Measurements from ENCODE around the gene PCDH18. TPM values are rescaled to one million over a fixed set of nuclear protein-coding genes. Genes with fewer than 3 reads are reported as not detected.
"Not testable (repeated sequence)": the region's sequence is repeated elsewhere in the genome, so short reads cannot be mapped to it uniquely, and the experiment has no call there.

PCDH18 gene
- total RNA-seq, 1 experiment from 2014 or later, result 0.15 TPM

- H3K27ac ChIP-seq, result no peak overlapping the region
- ChIA-PET CTCF (interaction anchor here (0.6 kb wide), 1 partner anchor 18 kb away, joined by 3 read pairs; no protein-coding TSS in a partner anchor), POLR2A (ENCODE audit: unreplicated experiment) (no interaction called here)
- no peak for TF ChIP-seq EZH2 (IDR thresholded peaks at IDR 0.05; ENCODE audit: low read depth)
- no peak for TF ChIP-seq CTCF (conservative IDR thresholded peaks at IDR 0.05)
- no TSS peak for BruUV-seq (replicated peaks)
- no peaks in the 10 kb centered on the region for H4K20me1 ChIP-seq (ENCODE audit: insufficient read depth)
- no peaks in the 10 kb centered on the region for H3F3A ChIP-seq (ENCODE audit: insufficient read depth, low read depth)
- H3K4me1 ChIP-seq (replicated peaks; ENCODE audit: insufficient read depth), result 0 out of 2 replicates have a peak, but pooled peaks cover 5% of the 10 kb centered on the region
- no peaks in the 10 kb centered on the region for H3K27me3 ChIP-seq (ENCODE audit: insufficient read depth, low read depth)
- intact Hi-C loops (cut with micrococcal nuclease; ENCODE audit: unreplicated experiment), result no loop called here
- H3K4me3 ChIP-seq, result peak overlapping the region; percentile 24; the same call in 1 of the 2 replicates
- no peaks in the 10 kb centered on the region for H3K9me2 ChIP-seq (ENCODE audit: insufficient read depth)
- peak overlapping the region; percentile 55 for H3K4me2 ChIP-seq
- H2AFZ ChIP-seq, result no peak overlapping the region
- H3K9me3 ChIP-seq (ENCODE audit: insufficient read depth, low read depth), result no peaks in the 10 kb centered on the region
- no peak for DNase-seq
- H3K79me2 ChIP-seq (ENCODE audit: low read depth), result no peaks in the 10 kb centered on the region
- H3K36me3 ChIP-seq (ENCODE audit: low read depth), result no peaks in the 10 kb centered on the region
These were observed 36.7 kb downstream of the PCDH18 start for GRCh38 chr4:137495578-137495977.

GRCh38 chr4:137483313-137483959, 48.9 kb downstream of the PCDH18 start:
- H2AFZ ChIP-seq; POLR2A ChIA-PET (ENCODE audit: unreplicated experiment); CTCF ChIA-PET: not testable (repeated sequence)

GRCh38 chr4:137479657-137480056, 52.6 kb downstream of the PCDH18 start:
- H3K79me2 ChIP-seq (ENCODE audit: low read depth); H3K9me2 ChIP-seq (ENCODE audit: insufficient read depth); H3K27ac ChIP-seq; BruUV-seq (replicated peaks); H3K4me2 ChIP-seq; H3K27me3 ChIP-seq (ENCODE audit: insufficient read depth, low read depth); H3K36me3 ChIP-seq (ENCODE audit: low read depth); DNase-seq; CTCF ChIA-PET; H4K20me1 ChIP-seq (ENCODE audit: insufficient read depth); H3K4me3 ChIP-seq; H3K4me1 ChIP-seq (replicated peaks; ENCODE audit: insufficient read depth); H2AFZ ChIP-seq; intact Hi-C loops (cut with micrococcal nuclease; ENCODE audit: unreplicated experiment); POLR2A ChIA-PET (ENCODE audit: unreplicated experiment); H3K9me3 ChIP-seq (ENCODE audit: insufficient read depth, low read depth); H3F3A ChIP-seq (ENCODE audit: insufficient read depth, low read depth): not testable (repeated sequence)

More at GRCh38 chr4:137483313-137483959, 48.9 kb downstream of the PCDH18 start:
- H3K4me1 ChIP-seq (replicated peaks; ENCODE audit: insufficient read depth); H3K4me3 ChIP-seq; H3K36me3 ChIP-seq (ENCODE audit: low read depth); DNase-seq; BruUV-seq (replicated peaks); H3F3A ChIP-seq (ENCODE audit: insufficient read depth, low read depth); H3K4me2 ChIP-seq; intact Hi-C loops (cut with micrococcal nuclease; ENCODE audit: unreplicated experiment); H4K20me1 ChIP-seq (ENCODE audit: insufficient read depth); H3K79me2 ChIP-seq (ENCODE audit: low read depth); H3K27ac ChIP-seq; H3K9me2 ChIP-seq (ENCODE audit: insufficient read depth); H3K27me3 ChIP-seq (ENCODE audit: insufficient read depth, low read depth); H3K9me3 ChIP-seq (ENCODE audit: insufficient read depth, low read depth): not testable (repeated sequence)

- H3K9me2 ChIP-seq (ENCODE audit: insufficient read depth), result no peaks in the 10 kb centered on the region
- no peak for TF ChIP-seq EZH2 (IDR thresholded peaks at IDR 0.05; ENCODE audit: low read depth)
- TF ChIP-seq CTCF (conservative IDR thresholded peaks at IDR 0.05), result no peak
- H3K27me3 ChIP-seq (ENCODE audit: insufficient read depth, low read depth), result no peaks in the 10 kb centered on the region
- H2AFZ ChIP-seq, result no peak overlapping the region
- H3K79me2 ChIP-seq (ENCODE audit: low read depth), result no peaks in the 10 kb centered on the region
- no peak overlapping the region for H3K4me3 ChIP-seq
- CTCF ChIA-PET, result no interaction called here
- no peaks in the 10 kb centered on the region for H4K20me1 ChIP-seq (ENCODE audit: insufficient read depth)
- DNase-seq, result no peak
- intact Hi-C loops (cut with micrococcal nuclease; ENCODE audit: unreplicated experiment), result no loop called here
- no peaks in the 10 kb centered on the region for H3F3A ChIP-seq (ENCODE audit: insufficient read depth, low read depth)
- BruUV-seq (replicated peaks), result no TSS peak
- no peak overlapping the region for H3K27ac ChIP-seq
- POLR2A ChIA-PET (ENCODE audit: unreplicated experiment), result interaction anchor here (0.6 kb wide), 1 partner anchor 11 kb away, joined by 3 read pairs; no protein-coding TSS in a partner anchor
- H3K9me3 ChIP-seq (ENCODE audit: insufficient read depth, low read depth), result no peaks in the 10 kb centered on the region
- H3K4me1 ChIP-seq (replicated peaks; ENCODE audit: insufficient read depth), result no peaks in the 10 kb centered on the region
- H3K4me2 ChIP-seq, result no peak overlapping the region
- no peaks in the 10 kb centered on the region for H3K36me3 ChIP-seq (ENCODE audit: low read depth)
These were observed 55.9 kb downstream of the PCDH18 start for GRCh38 chr4:137476345-137476744.

Measured in PC-9 (cell line).